ENCODE measurements around the gene TEX53.

Gene TEX53

DNA sequence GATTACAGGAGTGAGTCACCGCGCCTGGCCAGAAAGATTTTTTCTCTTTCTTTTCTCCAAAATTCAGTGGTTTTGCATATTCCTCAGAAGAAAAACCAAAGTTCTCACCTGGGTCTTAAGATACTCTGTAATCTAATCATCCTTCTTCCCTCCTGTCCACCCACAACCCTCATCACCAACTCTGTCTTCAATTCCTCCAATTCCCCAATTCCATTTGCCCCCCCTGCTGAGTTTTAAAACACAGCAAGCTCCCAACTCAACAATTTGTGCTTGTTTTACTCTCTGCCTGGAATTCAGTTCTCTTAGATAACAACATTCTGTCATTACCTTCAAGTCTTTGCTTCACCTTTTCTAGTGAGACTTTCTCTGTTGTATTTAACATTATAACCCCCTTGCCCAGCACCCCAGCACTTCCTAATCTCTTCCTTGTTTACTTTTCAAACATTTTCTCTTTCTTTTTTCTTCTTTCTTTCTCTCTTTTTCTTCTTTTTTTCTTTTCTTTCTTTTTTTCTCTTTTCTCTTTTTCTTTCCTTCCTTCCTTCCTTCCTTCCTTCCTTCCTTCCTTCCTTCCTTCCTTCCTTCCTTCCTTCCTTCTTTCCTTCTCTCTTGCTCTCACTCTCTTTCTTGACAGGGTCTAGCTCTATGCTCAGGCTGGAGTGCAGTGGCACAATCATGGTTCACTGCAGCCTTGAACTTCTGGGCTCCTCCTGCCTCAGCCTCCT lies 16.6 kb upstream of the TEX53 start:
- H3K27me3 Mint-ChIP-seq (ENCODE audit: low read depth), result peaks cover 11% of the 10 kb centered on the region
- peaks cover 21% of the 10 kb centered on the region for H3K4me1 Mint-ChIP-seq (ENCODE audit: low read depth)
- no peak for DNase-seq (ENCODE audit: low spot score)

GRCh38 chr9:114671605-114672004 lies 14.0 kb upstream of the TEX53 start:
- H3K4me3 Mint-ChIP-seq, result no peak overlapping the region
- H3K27me3 Mint-ChIP-seq (ENCODE audit: low read depth), result peaks cover 6% of the 10 kb centered on the region
- H3K36me3 Mint-ChIP-seq (ENCODE audit: low read depth), result no peaks in the 10 kb centered on the region
- no peak overlapping the region for H3K27ac Mint-ChIP-seq
- peaks cover 9% of the 10 kb centered on the region for H3K4me1 Mint-ChIP-seq (ENCODE audit: low read depth)
- DNase-seq (ENCODE audit: low spot score), result no peak
- H3K9me3 Mint-ChIP-seq, result peaks cover 4% of the 10 kb centered on the region

More for the DNA sequence above, 16.6 kb upstream of the TEX53 start:
- H3K4me3 Mint-ChIP-seq, result no peak overlapping the region
- H3K9me3 Mint-ChIP-seq, result peaks cover 4% of the 10 kb centered on the region
- H3K27ac Mint-ChIP-seq, result no peak overlapping the region
- no peaks in the 10 kb centered on the region for H3K36me3 Mint-ChIP-seq (ENCODE audit: low read depth)

DNA sequence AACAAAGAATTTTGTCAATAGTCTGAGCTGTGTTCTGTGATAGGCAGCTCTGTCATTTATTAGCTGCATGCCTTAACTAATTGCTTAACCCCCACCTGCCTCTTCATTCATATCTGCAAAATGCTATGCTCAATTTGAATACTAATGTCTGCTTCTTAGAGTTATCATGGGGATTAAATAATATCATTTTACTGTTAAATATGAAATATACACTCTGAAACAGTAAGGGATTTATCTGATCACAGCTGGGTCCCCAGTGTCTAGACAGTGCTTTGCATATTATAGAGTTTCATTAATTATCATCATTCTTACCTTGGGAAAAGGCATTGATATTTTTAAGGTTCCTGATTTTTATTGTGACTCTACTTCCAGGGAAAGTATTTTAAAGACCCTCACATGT lies 12.4 kb upstream of the TEX53 start:
- no peaks in the 10 kb centered on the region for H3K36me3 Mint-ChIP-seq (ENCODE audit: low read depth)
- no peak overlapping the region for H3K27ac Mint-ChIP-seq
- peaks cover 8% of the 10 kb centered on the region for H3K27me3 Mint-ChIP-seq (ENCODE audit: low read depth)
- peaks cover 5% of the 10 kb centered on the region for H3K4me1 Mint-ChIP-seq (ENCODE audit: low read depth)
- no peak for DNase-seq (ENCODE audit: low spot score)
- H3K9me3 Mint-ChIP-seq, result peaks cover 4% of the 10 kb centered on the region
- H3K4me3 Mint-ChIP-seq, result no peak overlapping the region

- DNase-seq (ENCODE audit: low spot score), result no peak
- Mint-ChIP-seq H3K27ac (no peak overlapping the region), H3K4me3 (no peak overlapping the region), H3K36me3 (ENCODE audit: low read depth) (no peaks in the 10 kb centered on the region), H3K4me1 (ENCODE audit: low read depth) (no peaks in the 10 kb centered on the region), H3K27me3 (ENCODE audit: low read depth) (peaks cover 10% of the 10 kb centered on the region), H3K9me3 (peaks cover 4% of the 10 kb centered on the region)
Observed at GRCh38 chr9:114668146-114668545, 10.5 kb upstream of the TEX53 start.

DNA sequence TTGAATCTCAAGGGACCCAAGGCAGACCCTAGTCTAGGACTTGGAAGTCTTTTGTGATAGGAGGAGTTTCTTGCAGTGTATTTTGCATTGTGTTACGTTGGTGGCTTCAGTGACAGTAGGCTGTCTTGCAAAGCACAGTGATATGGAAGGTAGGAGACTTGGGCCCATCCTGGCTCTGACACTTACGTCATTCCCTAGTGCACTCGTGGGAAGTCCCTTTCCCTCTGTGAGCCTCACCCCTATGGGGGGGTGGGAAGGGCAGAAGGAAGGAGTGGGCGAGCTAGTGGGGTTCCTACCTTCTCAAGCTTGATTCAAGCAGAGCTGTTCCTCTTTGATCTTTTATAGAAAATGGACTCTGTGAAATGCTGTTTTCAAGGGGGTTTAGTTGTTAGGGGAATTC lies 9.2 kb upstream of the TEX53 start:
- Mint-ChIP-seq H3K27ac (no peak overlapping the region), H3K4me3 (no peak overlapping the region), H3K4me1 (ENCODE audit: low read depth) (peaks cover 2% of the 10 kb centered on the region), H3K27me3 (ENCODE audit: low read depth) (peaks cover 18% of the 10 kb centered on the region), H3K9me3 (peaks cover 4% of the 10 kb centered on the region), H3K36me3 (ENCODE audit: low read depth) (no peaks in the 10 kb centered on the region)
- DNase-seq (ENCODE audit: low spot score), result no peak

- Mint-ChIP-seq H3K4me3 (no peak overlapping the region), H3K36me3 (ENCODE audit: low read depth) (no peaks in the 10 kb centered on the region), H3K4me1 (ENCODE audit: low read depth) (peaks cover 2% of the 10 kb centered on the region), H3K9me3 (peaks cover 4% of the 10 kb centered on the region), H3K27me3 (ENCODE audit: low read depth) (peaks cover 18% of the 10 kb centered on the region), H3K27ac (no peak overlapping the region)
- DNase-seq (ENCODE audit: low spot score), result no peak
Observed at GRCh38 chr9:114666401-114666800, 8.8 kb upstream of the TEX53 start.

DNA sequence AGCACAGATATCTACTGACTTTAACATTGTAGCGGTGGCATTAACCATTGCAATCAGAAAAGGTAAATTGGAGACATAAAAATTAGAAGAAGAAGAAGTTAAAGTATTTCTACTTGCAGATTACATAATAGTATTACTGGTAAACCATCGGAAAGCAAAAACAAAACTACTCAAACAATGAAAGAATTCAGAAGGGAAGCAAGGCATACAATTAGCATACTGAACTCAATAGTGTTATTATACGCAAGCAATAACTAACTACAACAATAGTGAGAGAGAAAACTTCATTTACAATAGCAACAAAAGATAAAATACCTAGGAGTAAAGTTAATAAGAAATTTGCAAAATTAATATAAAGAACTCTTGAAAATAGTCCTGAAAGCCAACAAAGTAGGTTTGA lies 6.6 kb upstream of the TEX53 start:
- DNase-seq (ENCODE audit: low spot score), result no peak
- H3K9me3 Mint-ChIP-seq, result no peaks in the 10 kb centered on the region
- H3K27me3 Mint-ChIP-seq (ENCODE audit: low read depth), result peaks cover 18% of the 10 kb centered on the region
- no peak overlapping the region for H3K27ac Mint-ChIP-seq
- H3K4me3 Mint-ChIP-seq, result no peak overlapping the region
- H3K4me1 Mint-ChIP-seq (ENCODE audit: low read depth), result peaks cover 2% of the 10 kb centered on the region
- no peaks in the 10 kb centered on the region for H3K36me3 Mint-ChIP-seq (ENCODE audit: low read depth)

- Mint-ChIP-seq H3K4me1 (ENCODE audit: low read depth) (peaks cover 2% of the 10 kb centered on the region), H3K27ac (no peak overlapping the region), H3K9me3 (no peaks in the 10 kb centered on the region), H3K4me3 (no peak overlapping the region), H3K36me3 (ENCODE audit: low read depth) (no peaks in the 10 kb centered on the region), H3K27me3 (ENCODE audit: low read depth) (peaks cover 18% of the 10 kb centered on the region)
- DNase-seq (ENCODE audit: low spot score), result peak; percentile 30
Observed at GRCh38 chr9:114662081-114662989, 4.7 kb upstream of the TEX53 start.

DNA sequence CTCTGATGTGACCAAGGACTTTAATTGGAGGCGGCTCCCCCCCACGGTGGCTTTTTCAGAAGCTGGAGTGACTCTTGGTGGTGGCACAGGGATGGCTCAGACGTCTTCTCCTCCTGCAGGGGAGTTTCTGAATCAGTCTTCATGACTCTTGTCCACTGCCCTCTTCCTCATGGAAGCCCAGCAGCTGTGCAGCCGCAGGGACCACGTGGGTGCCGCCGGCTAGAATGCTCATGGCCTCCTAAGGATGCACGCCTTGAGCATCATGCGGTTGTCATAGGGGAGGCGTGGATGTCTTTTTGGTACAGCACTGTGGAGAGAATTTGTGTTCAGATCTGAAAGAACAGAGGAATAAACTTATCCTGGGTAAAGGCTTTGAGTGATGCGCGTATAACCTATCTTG lies 1.3 kb downstream of the TEX53 start:
- no peaks in the 10 kb centered on the region for H3K36me3 Mint-ChIP-seq (ENCODE audit: low read depth)
- no peaks in the 10 kb centered on the region for H3K27me3 Mint-ChIP-seq (ENCODE audit: low read depth)
- no peak for DNase-seq (ENCODE audit: low spot score)
- no peak overlapping the region for H3K27ac Mint-ChIP-seq
- no peaks in the 10 kb centered on the region for H3K9me3 Mint-ChIP-seq
- H3K4me1 Mint-ChIP-seq (ENCODE audit: low read depth), result peaks cover 16% of the 10 kb centered on the region
- no peak overlapping the region for H3K4me3 Mint-ChIP-seq

- Mint-ChIP-seq H3K27me3 (ENCODE audit: low read depth) (no peaks in the 10 kb centered on the region), H3K4me3 (no peak overlapping the region), H3K9me3 (no peaks in the 10 kb centered on the region), H3K27ac (no peak overlapping the region), H3K36me3 (ENCODE audit: low read depth) (no peaks in the 10 kb centered on the region), H3K4me1 (ENCODE audit: low read depth) (peaks cover 16% of the 10 kb centered on the region)
- no peak for DNase-seq (ENCODE audit: low spot score)
Observed at GRCh38 chr9:114655689-114656088, 1.9 kb downstream of the TEX53 start.

DNA sequence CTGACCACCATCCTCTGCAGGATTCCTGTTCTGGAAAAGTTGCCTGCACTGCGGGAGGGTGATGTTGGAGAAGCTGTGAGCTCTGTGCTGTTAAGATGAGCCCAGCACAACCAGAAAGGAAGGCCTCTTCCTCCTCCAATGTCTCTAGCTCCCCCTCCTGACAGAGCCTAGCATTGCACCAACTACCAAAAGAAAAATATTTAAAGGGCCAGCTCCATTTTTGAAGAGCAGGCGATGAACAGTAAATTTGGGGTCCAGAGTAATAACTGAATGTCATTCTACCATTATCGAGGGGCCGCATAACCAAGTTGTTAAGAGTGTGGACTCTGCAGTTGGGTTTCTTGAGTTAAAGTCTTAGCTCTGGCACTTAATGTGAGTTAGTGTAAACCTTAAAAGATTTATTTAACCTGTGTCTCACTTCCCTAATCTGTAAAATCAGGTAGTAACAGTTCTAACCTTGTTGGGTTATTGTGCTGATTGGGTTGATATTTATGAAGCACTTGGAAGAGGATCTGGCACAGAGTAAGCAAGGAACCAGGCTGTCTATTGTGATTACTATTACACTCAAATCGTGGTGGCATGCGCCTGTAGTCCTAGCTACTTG lies 3.9 kb downstream of the TEX53 start:
- Mint-ChIP-seq H3K4me1 (ENCODE audit: low read depth) (peaks cover 16% of the 10 kb centered on the region), H3K27me3 (ENCODE audit: low read depth) (no peaks in the 10 kb centered on the region), H3K4me3 (no peak overlapping the region), H3K9me3 (no peaks in the 10 kb centered on the region), H3K36me3 (ENCODE audit: low read depth) (peaks cover 2% of the 10 kb centered on the region), H3K27ac (no peak overlapping the region)
- peak; percentile 57 for DNase-seq (ENCODE audit: low spot score)

DNA sequence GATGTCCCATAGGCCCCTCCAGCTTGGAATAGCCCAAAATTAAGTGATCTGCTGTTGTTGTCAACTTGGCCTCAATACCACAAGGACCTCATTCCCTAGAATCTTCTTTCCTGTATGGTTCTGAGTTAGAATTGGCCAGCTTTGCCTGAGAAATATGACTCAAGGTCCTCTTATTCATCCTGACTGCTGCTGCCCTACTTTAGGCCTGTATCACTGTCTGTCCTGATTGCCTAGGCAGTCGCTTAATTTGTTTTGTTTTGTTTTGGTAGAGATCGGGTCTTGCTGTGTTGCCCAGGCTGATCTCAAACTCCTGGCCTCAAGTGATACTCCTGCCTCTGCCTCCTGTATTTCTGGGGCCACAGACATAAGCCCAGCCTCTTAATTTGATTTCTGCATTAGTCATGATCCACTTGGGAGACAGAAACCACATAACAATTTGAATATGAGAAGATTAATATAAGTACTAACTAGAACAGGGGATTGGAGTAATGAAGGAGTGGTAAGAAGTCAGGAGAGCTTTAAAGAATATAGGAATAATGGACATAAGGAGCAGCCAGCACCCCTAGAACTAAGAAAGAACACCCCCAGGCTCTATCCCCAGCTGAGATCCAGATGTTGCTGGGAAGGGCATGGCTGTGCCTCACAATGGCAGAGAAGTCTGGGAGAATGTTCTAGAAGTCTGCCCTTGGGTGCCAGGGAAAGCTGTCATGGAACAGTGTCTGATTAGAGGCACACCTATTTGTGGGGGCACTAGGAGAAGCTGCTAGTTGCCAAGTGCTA lies 4.6 kb downstream of the TEX53 start:
- no peaks in the 10 kb centered on the region for H3K27me3 Mint-ChIP-seq (ENCODE audit: low read depth)
- DNase-seq (ENCODE audit: low spot score), result no peak
- H3K4me1 Mint-ChIP-seq (ENCODE audit: low read depth), result peaks cover 16% of the 10 kb centered on the region
- H3K36me3 Mint-ChIP-seq (ENCODE audit: low read depth), result peaks cover 4% of the 10 kb centered on the region
- H3K4me3 Mint-ChIP-seq, result no peak overlapping the region
- H3K9me3 Mint-ChIP-seq, result no peaks in the 10 kb centered on the region
- H3K27ac Mint-ChIP-seq, result no peak overlapping the region

DNA sequence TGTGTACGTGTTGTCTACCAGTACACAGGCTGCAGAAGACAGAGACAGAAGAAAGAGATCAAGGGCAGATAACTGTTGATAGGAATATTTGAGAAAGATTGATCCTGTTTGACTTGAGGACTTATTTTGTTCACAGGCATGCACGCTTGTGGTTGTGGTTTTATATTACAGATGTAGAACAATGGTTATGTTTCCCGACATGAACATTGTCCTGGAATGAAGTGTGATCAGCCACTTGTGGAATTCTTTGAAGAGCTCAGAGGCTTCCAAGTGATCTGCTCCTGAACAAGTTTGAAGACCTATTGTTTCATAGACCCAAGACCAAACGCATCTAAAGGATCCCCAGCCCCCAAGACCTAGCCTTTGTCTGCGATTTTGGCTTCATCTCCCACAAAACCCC lies 13.7 kb downstream of the TEX53 start:
- Mint-ChIP-seq H3K9me3 (peaks cover 4% of the 10 kb centered on the region), H3K36me3 (ENCODE audit: low read depth) (peaks cover 40% of the 10 kb centered on the region), H3K4me1 (ENCODE audit: low read depth) (no peaks in the 10 kb centered on the region), H3K27ac (no peak overlapping the region), H3K27me3 (ENCODE audit: low read depth) (no peaks in the 10 kb centered on the region), H3K4me3 (no peak overlapping the region)
- no peak for DNase-seq (ENCODE audit: low spot score)
